HG03460 (cell line): ENCODE measurements around the gene SCEL.
A peak's percentile ranks its signal among the peaks of the same experiment; 100 is the strongest.
"Not testable (repeated sequence)": the region's sequence is repeated elsewhere in the genome, so short reads cannot be mapped to it uniquely, and the experiment has no call there.

ENCODE experiments used
- ATAC-seq: cut with Tn5 transposase; IDR thresholded peaks from one replicate; pipeline ENCODE4 v1.9.1; 2021; ENCODE audit not compliant: unreplicated experiment

The SCEL gene, protein sequence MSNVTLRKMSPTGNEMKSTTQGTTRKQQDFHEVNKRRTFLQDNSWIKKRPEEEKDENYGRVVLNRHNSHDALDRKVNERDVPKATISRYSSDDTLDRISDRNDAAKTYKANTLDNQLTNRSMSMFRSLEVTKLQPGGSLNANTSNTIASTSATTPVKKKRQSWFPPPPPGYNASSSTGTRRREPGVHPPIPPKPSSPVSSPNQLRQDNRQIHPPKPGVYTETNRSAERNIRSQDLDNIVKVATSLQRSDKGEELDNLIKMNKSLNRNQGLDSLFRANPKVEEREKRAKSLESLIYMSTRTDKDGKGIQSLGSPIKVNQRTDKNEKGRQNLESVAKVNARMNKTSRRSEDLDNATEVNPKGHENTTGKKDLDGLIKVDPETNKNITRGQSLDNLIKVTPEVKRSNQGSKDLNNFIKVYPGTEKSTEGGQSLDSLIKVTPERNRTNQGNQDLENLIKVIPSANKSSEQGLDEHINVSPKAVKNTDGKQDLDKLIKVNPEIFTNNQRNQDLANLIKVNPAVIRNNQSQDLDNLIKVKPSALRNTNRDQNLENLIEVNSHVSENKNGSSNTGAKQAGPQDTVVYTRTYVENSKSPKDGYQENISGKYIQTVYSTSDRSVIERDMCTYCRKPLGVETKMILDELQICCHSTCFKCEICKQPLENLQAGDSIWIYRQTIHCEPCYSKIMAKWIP

DNA sequence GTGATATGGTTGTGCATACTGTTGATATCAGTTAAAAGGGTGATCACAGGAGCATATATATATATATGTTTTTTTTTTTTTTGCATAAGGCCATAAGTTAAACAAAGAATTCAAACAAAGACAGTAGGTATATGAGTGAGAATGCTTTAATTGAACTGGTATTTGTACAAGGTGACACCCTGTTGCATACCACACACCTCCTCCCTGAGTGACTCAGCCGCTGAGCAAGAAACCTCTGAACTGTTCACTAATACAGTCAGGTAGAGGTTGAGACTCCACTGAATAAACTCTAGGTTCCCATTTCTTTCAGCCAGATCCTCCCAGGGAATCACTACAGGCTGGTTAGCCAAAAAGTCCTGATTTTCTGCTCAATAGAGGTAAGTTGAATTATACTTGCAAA is at the start of gene SCEL:
SCEL (plus strand) TSS at position 259 of the 400 bp plus-strand sequence. CDS start 20,170 bp downstream, outside the sequence.
- no peak for ATAC-seq

DNA sequence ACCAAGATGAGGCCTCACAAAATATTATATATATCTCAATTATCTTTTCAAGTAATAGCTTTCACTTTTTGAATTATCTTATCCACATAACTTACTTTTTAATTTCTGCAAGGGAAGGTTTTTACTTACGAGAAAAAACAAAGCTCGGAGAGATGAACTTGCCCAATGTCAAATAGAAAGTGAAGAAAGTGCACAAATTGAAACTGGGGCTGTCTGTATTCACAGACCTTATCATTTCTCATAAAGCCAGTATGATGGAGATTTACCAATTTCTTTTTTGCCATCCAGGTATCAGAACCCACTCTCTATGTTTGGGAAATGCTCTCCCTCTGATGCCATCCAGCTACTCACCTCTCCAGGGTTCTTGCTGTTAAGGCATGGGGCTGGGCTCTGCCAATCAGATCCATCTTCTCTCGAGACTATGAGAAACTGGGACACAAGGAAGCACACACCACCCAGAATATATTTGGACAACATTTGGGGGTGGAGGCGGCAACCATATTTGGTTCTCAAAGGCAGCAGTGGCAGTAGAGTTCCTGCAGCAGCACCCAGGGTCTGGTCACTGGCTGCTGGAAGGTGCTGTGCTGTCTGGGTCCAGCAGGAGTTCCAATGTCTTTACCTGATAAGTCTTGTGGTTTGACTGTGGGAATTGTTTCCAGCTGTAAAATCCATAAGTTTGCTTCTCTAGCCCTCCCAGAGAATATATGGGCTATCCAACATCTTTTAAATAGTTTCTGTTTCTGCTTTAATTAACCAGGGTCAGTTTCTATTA is 45.8 kb upstream of the SCEL start:
- ATAC-seq, result no peak

DNA sequence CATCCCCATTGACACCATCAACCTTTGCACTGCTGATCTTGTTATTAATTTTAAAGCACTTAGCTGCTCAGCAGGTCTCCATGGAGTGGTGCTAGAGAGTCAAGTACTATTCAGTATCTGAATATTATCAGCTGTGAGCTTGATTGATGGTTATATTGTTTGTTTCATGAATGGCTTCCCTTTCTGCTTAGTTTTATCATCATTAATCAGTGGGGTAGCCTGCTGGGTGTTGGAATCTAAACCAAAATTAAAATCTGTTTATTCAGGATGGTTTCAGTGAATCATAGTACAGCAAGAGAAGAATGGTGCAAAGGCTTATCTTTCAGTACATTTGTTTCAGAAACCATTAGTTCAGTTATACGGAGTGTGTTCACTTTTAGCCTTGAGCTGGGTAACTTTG is 42.5 kb upstream of the SCEL start:
- ATAC-seq, result peak; percentile 78

DNA sequence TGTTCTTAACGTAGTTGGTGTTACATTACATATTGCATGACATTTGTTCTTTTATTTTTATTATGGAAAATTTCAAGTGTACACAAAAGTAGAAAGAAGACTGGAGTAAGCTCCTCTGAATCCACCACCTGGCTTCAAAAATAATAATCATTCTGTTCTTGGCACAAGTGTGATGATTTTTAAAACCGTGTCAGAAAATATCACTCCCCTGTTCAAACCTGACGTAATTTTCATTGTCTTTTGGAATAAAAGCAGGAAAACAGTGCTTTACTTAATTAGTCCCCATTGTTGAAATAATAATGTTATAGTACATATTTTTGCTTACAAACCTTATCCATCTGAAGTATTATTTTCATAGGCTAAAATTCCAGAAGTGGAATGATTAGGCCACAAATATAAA is 41.3 kb upstream of the SCEL start:
- ATAC-seq, result no peak

DNA sequence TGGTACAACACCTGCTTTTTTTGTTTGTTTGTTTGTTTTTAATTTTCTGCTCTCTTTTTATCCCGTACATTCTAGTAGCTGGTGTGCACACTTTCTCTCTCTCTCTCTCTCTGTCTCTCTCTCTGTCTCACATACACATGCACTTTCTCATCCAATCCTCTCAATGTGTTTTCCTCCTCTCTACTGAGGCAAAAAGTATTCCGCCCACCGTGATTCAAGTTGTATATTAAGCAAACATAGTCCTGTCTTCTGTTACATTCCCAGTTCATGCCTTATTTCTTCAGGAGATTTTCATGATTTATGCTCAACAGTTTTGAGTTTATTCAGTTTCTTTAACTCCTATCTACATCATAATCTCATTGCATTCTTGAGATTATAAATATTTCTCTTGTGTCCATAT is 38.2 kb upstream of the SCEL start:
- ATAC-seq, result no peak

DNA sequence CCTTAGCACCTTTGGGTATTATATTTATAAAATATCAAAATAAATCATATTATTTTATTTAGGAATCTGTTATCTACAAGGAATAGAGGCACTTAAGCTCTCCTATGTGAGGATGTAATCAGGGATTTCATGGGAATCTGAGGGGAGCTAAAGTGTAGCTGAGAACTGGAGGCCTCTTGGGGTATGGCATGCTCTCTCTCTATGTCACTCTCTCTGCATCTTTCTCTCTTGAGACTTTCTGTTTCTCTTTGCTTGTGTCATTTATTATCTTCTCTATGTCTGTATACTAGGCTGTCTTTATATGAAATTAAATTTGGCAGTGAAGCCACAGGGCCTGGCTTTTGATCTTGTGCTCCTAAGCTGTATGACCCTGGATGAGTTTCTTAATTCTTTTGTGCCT is 37.7 kb upstream of the SCEL start:
- no peak for ATAC-seq

DNA sequence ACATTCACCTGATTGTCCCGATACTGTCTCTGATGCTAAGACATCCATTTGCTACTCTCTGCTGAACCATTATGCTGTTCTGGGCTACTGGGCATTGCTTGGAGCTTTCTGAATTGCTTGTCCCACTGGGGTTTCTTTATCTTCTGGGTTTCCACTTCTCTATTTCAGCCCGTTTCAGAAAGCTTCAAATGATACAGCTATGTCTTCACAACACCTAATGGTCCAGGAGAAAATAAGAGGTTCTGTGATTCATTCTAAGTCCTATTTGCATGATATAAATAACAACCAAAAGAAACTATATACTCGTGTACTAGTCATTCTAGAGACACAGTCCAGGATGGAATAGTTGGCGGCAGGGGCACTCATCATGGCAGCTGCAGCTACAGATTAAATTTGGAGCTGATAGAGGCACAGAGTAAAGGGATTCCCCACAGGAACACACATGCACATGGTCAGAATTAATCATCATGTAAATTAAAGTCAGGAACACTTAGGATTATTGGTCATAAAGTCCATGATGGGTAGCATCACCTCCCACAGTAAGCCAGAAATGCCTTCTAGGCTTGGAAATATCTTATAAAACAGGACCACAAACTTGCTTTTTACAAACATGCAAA is 33.3 kb upstream of the SCEL start:
- peak; percentile 91 for ATAC-seq

DNA sequence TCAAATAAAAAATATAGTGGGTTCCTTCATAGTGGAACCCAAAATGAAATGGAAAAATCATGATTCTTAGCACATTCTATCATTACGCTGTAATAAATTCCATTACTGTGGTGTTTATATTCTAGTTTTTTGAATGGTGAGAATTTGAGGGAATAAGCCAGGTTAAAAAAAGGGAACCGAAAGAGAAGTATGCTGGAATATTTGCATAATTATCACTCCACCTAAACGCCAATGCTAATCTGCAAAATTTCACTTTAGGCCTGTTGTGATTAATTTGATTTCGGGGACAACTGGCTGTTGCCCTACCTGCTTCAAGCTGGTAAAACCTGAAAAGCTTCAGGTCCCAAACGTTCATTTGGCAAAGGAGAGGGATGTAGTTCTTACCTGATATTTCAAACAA is 32.1 kb upstream of the SCEL start:
- ATAC-seq, result no peak

DNA sequence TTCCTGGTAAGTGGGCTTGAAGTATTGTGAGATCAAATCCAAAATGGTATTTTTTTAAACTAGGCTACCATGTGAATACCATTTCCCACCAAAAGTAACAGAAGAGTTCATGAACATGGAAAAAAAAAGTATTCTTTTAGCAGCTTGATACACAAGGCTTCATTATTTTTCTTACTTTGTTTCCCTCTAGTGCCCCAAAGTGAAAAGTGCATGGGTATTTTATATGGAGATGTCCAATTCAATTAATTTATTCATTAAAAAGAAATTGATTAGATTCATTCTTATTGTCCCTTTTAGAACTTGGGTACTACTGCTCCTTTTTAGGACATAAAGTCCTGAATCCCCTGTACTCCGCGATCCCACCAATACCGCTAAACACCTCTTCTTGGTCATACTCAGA is 28.6 kb upstream of the SCEL start:
- ATAC-seq, result no peak

DNA sequence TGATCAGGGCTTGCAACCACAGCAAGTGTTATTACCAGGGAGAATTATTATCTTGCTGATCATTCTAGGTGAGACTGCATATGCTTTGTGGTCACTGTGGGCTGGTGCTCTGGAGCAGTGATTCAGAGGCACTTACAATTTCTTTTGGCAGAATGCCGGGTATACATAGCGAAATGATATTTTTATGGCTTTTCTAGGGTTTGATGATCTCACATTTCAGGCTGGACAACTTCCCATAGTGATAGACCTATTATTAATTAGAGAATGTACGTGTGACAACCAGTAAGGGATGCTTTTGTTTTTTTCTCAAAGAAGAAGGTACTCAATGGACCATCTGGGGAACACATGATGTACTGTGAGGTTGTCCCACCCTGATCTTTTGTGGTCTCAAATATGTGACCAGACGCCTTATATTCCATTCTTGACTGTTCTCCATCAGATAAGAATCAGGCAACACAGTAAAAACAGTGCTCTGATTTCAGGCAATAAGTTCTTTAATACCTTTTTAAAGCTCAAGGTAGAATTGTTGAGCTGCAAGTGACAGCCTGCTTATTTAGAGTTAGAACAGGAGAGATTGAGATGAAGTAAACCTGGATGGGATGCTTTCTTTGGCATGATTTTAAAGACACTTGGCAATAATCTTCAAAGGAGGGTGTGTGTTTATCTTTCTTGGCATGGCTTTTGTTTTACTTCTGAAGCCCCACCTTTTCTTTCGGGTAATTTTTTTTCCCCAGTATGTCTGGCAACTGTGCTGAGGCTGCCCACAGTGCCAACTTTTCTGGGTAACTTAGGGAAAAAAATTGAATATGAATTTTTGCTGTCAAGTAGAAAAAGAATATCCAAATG is 27.4 kb upstream of the SCEL start:
- no peak for ATAC-seq

DNA sequence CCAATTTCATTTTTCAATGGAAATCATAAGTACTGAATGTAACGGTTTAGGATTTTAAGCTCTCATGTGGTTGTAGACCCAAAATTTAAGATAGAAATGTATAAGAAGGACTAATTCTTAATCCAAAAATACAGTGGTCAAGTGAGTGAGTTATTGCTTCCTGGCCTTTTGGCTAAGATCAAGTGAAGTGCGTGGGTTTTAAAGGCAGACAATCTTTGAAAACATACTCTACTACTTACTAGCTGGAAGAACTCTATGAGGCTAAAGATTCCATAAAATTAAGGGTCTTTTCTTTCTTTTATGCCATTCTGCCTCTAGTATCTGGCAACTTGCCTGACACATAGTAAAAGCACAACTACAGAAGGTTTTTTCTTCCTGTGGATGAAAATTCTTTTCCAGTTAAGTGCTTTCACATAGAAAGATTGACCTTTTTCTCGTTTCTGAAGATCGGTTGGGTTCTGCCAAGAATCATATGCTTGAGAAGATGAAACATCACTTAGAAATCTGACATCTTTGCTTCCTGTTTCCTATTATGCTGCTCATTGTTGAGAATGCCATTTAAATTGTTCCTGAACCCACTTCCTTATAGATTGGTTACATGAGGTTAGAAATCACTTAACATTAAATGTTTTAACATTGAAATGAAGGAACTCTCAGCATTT is 26.4 kb upstream of the SCEL start:
- ATAC-seq, result no peak

DNA sequence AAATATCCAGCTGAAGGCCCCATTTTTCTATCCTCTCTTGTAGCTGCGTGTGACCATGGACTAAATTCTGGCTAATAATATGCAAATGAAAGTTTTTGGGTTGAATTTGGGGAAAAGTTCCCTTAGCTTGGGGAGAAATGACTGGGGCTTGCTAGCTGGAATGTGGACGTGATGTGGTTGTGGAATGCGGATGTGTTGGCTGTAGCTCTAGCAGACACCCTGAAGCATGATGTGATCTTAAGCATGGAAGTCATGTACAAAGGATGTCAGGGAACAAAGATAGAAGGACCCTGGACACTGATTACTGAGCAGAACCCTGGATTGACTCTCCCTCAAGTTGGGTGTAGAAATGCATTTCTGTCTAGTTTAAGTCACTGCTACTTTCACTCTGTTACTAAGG is 25.4 kb upstream of the SCEL start:
- ATAC-seq, result no peak

DNA sequence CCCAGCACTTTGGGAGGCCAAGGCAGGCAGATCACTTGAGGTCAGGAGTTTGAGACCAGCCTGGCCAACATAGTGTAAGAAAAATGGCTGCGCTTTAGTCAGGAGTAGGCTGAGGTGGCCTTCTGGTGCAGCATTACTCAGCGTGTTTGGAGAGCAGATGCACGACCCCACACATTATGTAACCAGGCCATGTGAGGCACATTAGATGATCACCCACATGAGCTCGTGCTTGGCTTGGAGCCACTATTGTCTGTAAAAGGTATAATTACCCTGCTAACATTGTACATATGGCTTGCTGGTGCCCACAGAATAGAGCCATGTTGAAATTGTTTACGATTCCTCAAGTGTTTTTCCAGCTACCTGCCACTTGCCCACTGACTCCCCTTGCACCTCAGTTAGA is 24.0 kb upstream of the SCEL start:
- ATAC-seq, result no peak

DNA sequence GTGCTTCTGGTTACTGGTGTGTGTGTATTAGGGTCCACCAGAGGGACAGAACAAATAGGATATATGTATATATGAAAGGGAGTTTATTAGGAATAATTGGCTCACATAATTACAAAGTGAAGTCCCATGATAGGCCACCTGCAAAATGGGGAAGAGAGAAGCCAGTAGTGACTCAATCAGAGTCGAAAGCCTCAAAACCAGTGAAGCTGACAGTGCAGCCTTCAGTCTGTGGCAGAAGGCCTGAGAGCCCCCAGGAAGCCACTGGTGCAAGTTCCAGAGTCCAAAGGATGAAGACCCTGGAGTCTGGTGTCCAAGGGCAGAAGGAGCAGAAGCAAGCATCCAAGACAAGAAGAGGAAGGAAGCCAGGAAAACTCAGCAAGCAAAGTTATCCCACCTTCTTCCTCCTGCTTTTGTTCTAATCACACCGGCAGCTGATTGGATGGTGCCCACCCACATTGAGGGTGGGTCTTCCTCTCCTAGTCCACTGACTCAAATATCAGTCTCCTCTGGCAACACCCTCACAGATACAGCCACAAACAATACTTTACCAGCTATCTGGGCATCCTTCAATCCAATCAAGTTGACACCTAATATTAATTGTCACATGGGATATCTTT is 21.7 kb upstream of the SCEL start:
- peak; percentile 76 for ATAC-seq

DNA sequence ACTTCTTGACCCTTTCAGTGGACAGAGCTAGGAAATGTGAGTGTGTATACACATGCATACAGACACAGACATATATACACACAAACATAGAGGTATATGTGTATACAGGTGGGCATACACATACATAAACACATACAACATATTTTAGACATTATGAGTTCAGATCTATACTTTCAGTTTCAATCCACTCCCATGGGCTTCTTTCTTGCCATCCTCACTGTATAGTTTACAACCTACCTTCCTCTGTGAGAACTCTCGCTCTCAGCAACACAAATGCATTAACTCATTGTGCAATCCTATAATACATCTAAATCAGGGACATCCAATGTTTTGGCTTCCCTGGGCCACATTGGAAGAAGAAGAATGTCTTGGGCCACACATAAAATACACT is 21.2 kb upstream of the SCEL start:
- peak; percentile 81 for ATAC-seq

DNA sequence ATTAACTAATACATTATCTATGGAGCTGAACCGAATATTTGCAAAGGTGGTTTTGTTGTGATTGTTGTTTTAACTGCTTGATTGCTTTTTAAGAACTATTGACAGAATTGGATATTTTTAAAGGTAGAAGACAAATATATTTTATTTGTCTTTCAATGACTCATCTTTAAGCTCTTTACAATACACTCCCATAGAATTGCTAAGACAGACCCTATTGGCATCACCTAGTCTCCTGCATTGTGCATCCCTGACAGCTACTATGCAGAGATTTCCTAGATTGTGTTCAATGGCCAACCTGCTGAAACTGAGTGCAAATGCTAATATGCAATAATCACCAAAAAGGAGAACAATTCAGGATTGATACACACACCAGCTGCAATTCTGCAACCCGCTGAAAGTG is 19.7 kb upstream of the SCEL start:
- ATAC-seq, result no peak

DNA sequence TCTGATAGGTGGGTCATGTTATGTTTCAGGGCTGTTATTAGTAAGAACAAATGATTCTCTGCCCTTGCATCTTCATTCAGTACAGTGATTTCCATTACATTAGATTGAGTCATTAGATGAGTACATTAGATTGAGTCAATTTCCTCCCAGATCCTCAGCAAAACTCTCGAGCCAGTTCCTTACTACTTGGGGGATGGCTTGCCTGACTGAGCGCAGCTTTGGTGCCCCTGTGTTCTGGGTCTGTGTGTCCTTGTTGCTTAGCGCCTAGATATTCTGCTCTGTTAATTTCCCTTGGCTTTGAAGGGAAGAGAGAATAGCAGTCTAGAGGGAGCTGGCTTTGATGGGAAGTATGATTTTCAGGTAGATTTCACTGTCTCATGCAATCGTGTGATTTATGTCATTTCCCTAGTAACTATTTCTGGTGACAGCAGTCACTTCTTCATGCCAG is 19.1 kb upstream of the SCEL start:
- ATAC-seq, result no peak

DNA sequence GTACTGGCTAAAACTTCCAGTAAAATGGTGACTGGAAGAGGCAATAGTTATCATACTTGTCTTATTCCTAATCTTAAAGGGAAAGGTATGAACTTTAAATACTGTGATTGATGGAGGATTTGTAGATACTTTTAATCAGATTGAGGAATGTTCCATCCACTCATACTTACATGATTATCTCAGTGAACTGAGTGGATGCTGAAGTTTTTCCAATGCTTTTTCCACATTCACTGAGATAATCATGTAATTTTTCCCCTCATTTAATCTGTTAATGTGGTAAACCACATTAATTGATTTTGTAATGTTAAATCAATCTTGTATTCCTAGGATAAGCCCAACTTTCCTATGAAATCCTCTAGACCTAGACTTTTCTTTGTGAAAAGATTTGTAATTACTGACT is 17.2 kb upstream of the SCEL start:
- ATAC-seq, result no peak

DNA sequence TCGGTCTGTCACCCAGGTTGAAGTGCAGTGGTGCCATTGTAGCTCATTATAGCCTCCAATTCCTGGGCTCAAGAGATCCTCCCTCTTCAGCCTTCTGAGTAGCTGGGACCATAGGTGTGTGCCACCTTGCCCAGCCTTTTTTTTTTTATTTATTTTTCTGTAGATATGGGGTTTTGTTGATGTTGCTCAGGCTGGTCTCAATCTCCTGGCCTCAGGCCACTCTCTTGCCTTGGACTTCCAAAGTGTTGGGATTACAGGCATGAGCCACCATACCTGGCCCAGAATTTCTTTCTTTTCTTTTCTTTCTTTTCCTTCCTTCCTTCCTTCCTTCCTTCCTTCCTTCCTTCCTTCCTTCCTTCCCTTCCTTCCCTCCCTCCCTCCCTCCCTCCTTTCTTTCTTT is 16.1 kb upstream of the SCEL start:
- not testable (repeated sequence) for ATAC-seq
